Coronary artery (tissue), 2 donors: Measurements from ENCODE around the gene TEAD1.

Source experiments
- DNase-seq: peaks from one replicate; pipeline ENCODE4 v3.0.0-alpha.2; 2017; ENCODE audit warnings: low spot score
- H3K27ac ChIP-seq, 2 donors: fragments of 200-600 bp; sonication (generic); one replicate each; pipeline ENCODE4 v1.5.1; 2016 to 2019
- H3K4me3 ChIP-seq: fragments of 200-600 bp; sonication (generic); 2 replicates; pipeline ENCODE4 v1.5.1; 2016; ENCODE audit warnings: mild to moderate bottlenecking, moderate library complexity
- CTCF ChIP-seq: fragments of 200-600 bp; sonication (generic); IDR thresholded peaks from one replicate; pipeline ENCODE4 v1.5.1; 2019; ENCODE audit warnings: antibody characterized with exemption

The TEAD1 gene

GRCh38 chr11:12927886-12928285 is 253.7 kb downstream of the TEAD1 start:
- Histone ChIP-seq H3K4me3 (no peak overlapping the region), H3K27ac (no peak overlapping the region)
- no peak for DNase-seq
- no peak for TF ChIP-seq CTCF

GRCh38 chr11:12930850-12931249 is 256.6 kb downstream of the TEAD1 start:
- no peak for TF ChIP-seq CTCF
- Histone ChIP-seq H3K4me3 (no peak overlapping the region), H3K27ac (no peak overlapping the region)
- DNase-seq: no peak

GRCh38 chr11:12932485-12932884 is 258.3 kb downstream of the TEAD1 start:
- Histone ChIP-seq H3K27ac (no peak overlapping the region), H3K4me3 (no peak overlapping the region)
- TF ChIP-seq CTCF: no peak
- no peak for DNase-seq

GRCh38 chr11:12936200-12936599 is 262.0 kb downstream of the TEAD1 start:
- Histone ChIP-seq H3K4me3 (no peak overlapping the region), H3K27ac (no peak overlapping the region)
- DNase-seq: no peak
- no peak for TF ChIP-seq CTCF

GRCh38 chr11:12938590-12939247 is 264.5 kb downstream of the TEAD1 start:
- Histone ChIP-seq H3K4me3 (no peak overlapping the region), H3K27ac (no peak overlapping the region)
- DNase-seq: no peak
- TF ChIP-seq CTCF: no peak

GRCh38 chr11:12941671-12942070 is 267.4 kb downstream of the TEAD1 start:
- no peak overlapping the region for H3K27ac ChIP-seq
- no peak for TF ChIP-seq CTCF
- no peak for DNase-seq
- H3K4me3 ChIP-seq: no peak overlapping the region

GRCh38 chr11:12942157-12942556 is 267.9 kb downstream of the TEAD1 start:
- no peak overlapping the region for H3K27ac ChIP-seq
- no peak overlapping the region for H3K4me3 ChIP-seq
- no peak for TF ChIP-seq CTCF
- DNase-seq: no peak
